NCI-H1105 treated with DMSO at 0.1 percent for 48 hours (cell line): ENCODE data around the gene TAC1.
"Not testable (repeated sequence)": the region's sequence is repeated elsewhere in the genome, so short reads cannot be mapped to it uniquely, and the experiment has no call there.

Source experiments
- DNase-seq: peaks from one replicate; lab custom pipeline; 2025; lab: John Stamatoyannopoulos, UW

TAC1 gene, protein sequence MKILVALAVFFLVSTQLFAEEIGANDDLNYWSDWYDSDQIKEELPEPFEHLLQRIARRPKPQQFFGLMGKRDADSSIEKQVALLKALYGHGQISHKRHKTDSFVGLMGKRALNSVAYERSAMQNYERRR

DNA sequence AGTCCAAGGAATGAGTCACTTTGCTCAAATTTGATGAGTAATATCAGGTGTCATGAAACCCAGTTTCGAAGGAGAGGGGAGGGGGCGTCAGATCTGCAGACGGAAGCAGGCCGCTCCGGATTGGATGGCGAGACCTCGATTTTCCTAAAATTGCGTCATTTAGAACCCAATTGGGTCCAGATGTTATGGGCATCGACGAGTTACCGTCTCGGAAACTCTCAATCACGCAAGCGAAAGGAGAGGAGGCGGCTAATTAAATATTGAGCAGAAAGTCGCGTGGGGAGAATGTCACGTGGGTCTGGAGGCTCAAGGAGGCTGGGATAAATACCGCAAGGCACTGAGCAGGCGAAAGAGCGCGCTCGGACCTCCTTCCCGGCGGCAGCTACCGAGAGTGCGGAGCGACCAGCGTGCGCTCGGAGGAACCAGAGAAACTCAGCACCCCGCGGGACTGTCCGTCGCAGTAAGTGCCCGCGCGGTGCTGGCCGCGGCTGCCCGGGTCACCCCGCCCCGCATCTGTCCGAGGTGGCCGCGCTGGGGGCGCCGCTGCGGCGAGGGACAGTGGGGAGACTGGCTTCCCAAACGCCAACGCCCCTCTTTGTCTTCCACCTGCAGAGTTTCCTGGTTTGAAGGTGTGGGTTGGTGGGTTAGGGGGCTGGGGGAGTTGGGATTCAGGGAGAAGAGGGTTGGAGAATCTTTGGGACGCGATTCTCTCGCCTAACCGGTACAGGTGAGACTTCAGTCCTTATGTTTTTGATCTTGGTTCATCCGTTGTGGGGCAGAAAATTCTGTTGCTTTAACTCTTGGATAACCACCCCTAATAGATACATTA is at the start of gene TAC1:
TAC1 (plus strand) TSS at position 351 of the 829 bp plus-strand sequence. CDS start 527 bp downstream, outside the sequence.
- DNase-seq, result no peak

DNA sequence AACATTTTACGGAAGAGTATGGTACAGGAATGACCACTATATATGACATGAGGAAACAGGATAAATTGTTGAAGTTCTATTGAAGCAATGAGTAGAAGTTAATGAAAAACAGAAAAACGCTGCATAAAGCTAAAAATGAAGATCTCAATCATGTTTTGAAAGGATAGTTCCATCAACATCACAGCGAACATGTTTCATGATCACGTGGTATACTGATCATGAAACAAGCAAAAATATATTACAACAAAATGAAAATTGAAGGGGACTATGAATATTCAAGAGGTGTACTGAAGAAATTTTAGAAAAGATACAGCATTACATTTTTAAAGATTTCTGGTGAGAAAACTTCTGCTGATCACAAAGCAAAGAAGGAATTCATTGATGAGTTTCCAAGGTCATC is 45.9 kb upstream of the TAC1 start:
- DNase-seq, result no peak

DNA sequence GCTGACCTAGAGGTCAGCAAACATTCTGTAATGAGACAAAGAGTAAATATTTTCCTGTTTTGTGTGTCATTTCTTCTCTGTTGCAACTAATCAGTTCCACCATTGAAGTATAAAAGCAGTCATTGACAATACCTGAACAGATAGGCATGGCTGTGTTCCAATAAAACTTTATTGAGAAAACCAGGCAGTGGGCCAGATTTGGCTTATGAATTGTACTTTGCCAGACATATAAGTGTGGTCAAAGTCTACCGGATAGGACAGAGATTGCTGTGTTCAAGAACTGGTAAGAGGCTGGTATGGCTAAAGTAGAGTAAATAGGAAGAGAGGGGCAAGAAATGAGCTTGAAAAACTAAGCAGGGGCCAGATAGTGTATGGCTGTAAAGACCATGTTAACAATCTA is 38.3 kb upstream of the TAC1 start:
- DNase-seq, result no peak

DNA sequence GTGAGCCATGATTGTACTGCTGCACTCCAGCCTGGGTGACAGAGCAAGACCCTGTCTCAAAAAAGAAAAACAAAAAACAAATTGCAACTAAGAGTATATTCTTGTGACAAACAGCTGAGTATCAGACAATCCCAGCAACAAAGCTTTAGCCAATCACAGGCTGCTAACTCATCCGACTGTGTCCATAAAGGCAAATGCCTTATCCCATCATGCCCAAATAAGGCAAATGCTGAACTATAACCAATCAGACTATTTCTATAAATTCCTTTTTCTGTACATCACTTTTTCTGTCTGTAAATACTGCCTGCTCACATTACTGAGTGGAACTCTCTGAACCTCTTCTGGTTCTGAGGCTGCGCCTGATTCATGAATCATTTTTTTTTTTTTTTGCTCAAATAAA is 37.5 kb upstream of the TAC1 start:
- no peak for DNase-seq

DNA sequence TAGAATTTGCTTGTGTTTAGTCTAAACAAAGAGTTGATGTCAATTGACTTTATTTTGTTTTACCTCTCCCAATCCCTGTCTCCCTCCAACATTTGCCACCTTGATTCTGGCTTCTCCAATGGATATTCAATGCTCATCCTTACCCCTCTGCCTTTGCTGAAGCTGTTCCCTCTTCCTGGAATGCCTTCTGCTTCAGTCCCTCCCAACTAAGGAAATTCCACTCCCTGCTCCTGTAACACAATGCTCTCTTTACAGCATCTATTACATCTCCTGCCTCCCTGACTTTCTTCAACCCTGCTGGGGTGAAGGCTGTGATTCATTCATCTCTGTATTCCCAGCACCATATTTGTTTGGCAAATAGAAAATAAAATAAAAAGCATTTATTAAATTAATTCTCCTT is 34.5 kb upstream of the TAC1 start:
- DNase-seq, result no peak

DNA sequence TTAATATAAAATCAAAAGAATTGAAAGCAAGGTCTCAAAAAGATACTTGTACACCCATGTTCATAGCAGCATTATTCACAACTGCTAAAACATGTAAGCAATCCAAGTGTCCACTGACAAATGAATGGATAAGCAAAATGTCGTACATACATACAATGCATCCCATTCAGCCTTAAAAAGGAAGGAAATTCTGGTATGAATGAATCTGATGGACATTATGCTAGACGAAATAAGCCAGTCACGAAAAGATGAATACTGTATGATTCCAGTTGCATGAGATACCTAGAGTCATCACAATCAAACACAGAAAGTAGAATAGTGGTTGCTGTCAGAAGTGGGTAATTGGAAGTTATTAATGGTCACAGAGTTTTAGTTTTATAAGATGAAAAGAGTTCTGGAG is 9.5 kb upstream of the TAC1 start:
- no peak for DNase-seq

DNA sequence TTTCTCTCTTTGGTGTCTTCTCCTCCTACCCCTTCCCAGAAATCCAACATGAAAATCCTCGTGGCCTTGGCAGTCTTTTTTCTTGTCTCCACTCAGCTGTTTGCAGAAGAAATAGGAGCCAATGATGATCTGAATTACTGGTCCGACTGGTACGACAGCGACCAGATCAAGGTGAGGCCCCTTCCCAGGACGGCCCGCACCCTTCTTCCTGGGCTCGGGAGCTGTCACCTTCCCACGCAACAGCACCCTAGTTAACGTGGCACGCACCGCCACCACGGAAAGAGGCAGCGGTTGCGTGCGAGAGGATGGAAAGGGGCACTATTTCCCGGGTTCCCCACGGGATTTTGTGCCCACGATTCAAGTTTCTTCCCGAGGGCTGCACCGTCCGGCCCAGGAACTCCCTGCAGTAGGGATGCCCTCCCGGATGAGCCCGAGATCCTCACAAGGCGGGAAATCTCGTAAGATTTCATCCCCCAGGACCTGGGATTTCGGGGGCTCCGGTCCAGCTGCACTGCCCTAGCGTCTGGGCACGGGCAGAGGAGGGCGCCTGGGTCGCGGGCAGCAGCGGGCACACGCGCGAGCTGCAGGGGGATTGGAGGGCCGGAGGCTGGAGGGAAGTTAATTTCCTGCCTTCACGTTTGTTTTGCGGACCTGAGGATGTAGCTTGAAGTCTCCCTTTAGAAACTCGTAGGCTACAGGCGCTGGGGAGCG is 834 bp downstream of the TAC1 start:
- no peak for DNase-seq

DNA sequence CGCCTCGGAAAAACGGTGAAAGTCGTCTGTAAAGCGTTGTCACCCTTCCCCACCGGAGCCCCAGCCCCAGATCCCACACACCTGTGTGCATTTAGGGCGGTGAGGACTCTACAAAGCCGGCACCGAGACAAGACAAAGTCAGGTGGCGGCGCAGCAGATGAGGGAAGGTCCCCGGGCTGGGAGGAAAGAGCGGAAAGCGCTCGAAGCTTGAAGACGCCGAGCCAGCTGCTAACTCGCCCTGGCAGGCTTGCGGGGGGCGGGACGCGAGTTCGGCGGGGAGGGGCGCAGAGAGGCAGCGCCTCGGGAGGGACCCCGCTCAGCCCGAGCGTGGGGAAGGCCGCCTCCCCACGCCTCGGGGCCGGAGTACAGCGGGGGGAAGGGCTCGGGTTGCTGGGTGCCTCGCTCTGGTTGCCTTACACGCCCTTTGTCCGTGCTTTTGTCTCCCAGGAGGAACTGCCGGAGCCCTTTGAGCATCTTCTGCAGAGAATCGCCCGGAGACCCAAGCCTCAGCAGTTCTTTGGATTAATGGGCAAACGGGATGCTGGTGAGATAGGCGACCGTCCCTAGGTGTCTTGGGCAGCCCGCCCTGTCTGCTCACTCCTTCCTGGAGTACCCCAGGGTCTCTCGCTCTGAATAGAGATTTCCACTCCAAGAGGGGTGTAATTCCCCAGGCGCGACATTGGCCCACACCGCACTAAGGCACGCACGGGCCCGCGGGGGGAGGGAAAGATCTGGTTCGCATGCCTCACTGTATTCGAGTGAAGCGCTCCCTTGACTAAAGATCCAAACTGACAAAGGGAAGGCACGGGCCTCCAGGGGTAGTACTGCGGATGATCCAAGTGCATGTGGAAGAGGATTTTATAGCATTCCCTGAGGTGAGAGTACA is 1.6 kb downstream of the TAC1 start:
- DNase-seq, result no peak

DNA sequence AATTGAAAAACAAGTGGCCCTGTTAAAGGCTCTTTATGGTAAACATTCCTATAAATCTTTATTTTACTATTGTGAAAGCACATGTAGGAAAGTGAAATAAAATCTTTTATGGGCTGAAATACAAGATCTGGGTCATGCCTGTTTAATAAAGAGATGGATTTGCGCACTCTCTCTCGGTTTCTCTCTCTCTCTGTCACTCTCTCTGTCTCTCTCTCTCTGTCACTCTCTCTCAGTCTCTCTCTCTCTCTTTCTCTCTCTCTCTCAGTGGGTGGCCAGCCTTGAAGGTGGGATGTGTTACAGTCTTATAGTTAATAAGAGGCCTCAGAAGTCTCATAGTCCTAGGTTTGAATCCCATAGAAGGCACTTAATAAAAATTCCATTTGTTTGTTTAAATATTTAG is 2.4 kb downstream of the TAC1 start:
- no peak for DNase-seq

DNA sequence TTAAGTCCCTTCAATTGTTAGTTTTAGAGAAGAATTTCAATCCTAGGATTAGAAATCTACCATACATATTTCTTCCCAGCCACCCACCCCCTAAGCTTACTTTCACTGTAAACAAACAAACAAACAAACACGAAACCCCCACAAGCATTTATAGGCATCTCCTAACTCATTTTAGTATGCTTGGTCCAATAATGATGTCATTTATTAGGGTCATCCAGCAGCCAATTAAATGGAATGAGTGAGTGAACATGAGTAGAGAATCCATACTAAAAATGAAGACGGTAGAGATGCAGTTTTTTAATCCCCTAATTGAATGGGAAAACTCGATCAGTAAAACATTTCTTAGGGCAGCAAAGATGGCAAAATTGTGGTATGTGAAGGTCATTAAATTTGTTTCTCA is 3.2 kb downstream of the TAC1 start:
- DNase-seq, result no peak

DNA sequence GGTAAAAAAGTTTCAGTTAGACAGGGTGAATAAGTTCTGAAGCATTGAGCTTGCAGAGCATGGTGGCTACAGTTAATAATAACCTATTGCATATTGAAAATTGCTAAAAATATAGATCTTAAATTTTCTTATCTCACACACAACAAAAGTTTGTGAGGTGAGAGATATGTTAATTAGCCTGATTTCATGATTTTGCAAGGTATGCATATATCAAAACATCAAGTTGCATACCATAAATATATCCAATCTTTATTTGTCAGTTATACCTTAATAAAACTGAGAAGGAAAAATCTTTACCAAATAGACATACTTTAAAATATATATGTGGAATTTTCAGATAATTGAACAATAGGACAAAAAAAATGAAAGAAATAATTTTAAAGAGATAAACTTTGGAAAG is 16.6 kb downstream of the TAC1 start:
- no peak for DNase-seq

DNA sequence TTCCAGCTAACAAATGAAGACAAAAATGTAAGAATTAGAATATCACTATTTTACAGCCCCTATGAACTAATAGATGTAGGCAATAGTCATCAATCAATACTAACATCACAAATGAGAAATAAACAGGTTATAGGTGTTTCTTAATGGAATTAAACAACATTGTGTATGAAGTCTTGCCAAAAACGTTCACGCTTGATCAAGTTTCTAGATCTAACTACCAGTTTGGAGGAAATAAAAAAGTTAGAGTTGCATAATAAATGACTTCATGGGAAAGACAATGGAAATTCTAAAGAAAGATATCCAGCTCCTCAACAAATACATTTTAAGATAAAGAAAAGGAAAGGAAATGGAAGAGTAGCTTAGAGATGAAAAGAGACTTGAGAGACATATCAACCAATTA is 19.7 kb downstream of the TAC1 start:
- DNase-seq, result no peak

DNA sequence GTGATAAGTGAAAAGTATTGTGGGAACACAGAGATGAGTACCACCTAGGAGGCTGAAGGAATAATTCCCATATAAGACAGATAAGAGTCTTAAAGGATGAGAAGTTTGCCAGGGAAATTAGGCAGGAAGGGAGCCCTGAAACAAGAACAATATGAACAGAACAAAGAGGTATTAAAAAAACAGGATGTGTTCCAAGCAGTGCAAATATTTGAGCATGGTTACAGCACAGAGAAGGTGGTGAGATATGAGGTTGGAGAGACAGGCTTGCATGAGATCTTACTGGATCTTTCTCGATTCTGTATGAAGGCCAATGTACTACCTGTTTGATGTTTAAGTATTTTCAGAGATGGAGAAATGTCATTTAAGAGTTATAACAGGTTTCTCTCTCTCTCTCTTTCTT is 20.3 kb downstream of the TAC1 start:
- DNase-seq, result no peak

DNA sequence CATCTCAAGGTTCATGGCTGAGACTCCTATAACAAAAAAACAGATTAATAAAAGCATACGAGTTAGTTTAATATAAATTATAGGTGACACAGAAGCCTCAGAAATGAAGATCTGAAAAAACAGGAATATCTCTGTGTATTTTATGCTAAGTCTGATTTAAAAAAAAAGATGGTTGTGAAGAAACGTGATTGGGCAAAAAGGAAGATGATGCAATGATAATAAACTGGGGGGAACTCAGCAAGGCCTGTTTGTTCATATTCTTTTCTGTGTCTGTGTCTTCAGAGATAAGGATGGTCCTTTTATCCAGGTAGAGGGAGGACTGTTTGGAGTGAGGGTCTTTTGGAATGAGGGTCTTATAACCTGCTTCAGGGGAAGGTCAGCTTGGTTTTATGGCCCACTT is 25.9 kb downstream of the TAC1 start:
- DNase-seq, result no peak

DNA sequence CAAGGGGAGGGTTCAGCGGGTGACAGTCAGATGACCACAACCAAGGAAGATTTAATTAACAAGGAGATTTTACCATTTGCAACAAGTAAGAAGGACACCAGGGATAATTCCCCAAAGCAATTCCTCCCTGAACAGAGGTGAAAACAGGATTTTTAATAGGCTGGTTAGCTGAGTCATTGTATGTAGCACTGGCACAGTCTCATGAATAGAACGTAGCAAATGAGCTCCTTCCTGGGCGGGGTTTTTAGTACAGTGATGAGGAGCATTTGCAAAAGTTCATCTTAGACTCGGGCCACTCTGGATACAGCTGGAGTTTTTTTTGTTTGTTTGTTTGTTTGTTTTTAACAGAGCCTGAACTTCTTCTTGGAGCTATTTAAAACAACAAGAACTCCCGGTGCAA is 39.0 kb downstream of the TAC1 start:
- DNase-seq, result no peak

DNA sequence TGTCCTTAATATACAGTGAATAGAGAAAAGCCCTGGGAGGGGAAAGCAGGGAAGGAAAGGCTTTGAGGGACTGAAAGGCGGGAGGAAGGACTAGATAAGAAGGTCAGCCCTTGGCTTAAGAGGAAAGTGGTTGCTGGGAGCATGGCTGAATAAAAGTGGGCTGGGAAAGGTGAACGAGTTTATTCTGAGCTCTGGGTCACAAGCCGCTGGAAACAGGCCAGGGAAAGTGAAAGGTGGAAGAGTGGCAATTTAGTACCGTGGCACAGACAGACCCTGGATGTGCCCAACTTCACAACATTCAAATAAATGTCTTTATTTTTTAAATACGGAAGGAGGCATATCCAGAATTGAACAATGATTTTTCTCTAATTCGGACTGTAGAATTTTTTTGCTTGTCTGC is 39.7 kb downstream of the TAC1 start:
- DNase-seq, result no peak

DNA sequence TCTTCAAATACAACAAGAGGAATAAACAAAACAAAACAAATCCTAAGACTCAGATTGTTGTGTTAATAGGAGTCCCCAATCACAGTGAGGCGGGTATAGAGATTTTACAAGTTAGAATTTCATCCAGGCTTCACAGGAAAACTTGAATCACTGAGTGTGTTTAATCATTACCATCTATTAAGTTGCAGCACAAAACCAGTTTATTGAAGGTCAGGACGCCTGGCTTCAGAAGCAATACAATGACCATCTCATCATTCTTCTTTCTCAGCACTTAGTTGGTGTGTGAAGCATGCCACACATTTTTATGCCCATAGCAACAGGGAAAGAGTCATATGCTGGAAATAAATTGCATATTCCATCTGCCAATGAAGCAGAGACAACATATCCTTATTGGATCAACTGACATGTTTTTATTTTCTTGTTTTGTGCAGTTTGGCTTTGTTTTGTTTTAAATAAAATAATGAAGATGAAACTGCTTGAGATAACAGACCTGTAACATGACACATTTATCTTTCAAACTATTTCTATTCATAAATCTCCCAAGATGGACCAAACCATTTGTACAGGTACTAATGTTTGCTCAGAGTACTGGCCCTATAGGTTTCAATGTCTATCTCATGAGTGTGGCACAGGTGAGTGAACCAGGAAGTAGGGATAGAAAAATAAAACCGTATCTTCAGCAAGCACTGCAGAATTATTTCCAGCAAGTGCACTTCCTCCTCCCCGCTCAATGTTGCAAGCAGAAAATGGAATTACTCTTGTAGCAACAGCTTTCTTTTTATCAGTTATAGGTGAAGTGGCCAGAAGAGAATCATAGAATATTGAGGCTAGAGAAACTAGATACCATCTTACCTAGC is 40.4 kb downstream of the TAC1 start:
- no peak for DNase-seq

DNA sequence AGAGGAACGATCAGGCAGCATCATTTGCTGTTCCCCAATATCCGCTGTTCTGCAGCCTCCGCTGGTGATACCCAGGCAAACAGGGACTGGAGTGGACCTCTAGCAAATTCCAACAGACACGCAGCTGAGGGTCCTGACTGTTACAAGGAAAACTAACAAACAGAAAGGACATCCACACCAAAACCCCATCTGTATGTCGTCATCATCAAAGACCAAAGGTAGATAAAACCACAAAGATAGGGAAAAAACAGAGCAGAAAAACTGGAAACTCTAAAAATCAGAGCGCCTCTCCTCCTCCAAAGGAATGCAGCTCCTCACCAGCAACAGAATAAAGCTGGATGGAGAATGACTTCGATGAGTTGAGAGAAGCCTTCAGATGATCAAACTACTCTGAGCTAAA is 54.5 kb downstream of the TAC1 start:
- not testable (repeated sequence) for DNase-seq
